HG02610 (cell line): ENCODE measurements around the gene GREB1.

ENCODE experiments used
- ATAC-seq: cut with Tn5 transposase; IDR thresholded peaks from one replicate; pipeline ENCODE4 v1.9.1; 2021; ENCODE audit warnings: mild to moderate bottlenecking, moderate library complexity; ENCODE audit not compliant: unreplicated experiment

Gene GREB1

DNA sequence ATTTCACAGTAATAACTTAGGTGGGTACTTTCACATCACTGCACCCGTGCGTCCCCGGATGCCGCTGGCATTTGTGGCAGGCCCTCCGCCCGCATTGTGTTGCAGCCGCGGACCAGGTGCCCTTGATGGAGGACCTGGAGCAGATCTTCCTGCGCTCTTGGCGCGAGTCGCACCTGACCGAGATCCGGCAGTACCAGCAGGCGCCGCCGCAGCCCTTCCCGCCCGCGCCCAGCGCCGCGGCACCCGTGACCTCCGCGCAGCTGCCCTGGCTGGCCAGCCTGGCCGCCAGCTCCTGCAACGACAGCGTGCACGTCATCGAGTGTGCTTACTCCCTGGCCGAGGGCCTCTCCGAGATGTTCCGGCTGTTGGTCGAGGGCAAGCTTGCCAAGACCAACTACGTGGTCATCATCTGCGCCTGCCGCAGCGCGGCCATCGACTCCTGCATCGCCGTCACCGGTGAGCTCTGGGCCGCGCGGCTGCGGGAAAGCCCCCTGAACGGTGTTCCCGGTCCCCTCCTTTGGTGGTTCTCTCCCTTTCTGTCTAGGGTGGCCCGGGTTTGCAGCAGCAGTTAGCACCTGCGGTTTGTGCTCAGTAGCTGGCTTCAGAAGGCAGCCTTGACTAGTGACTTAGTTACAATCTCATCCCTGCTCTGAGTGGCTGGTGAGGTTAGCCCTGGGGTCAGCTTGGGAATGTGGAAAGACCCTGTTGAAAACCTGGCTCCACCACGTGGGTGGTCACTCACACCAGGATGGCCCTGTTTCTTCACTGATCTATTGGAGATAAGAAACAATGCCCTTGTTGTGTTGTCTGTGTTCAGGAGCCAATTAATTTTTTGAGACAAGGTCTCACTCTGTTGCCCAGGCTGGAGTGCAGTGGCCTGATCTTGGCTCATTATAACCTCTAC is 59.1 kb downstream of the GREB1 start:
- ATAC-seq = no peak

DNA sequence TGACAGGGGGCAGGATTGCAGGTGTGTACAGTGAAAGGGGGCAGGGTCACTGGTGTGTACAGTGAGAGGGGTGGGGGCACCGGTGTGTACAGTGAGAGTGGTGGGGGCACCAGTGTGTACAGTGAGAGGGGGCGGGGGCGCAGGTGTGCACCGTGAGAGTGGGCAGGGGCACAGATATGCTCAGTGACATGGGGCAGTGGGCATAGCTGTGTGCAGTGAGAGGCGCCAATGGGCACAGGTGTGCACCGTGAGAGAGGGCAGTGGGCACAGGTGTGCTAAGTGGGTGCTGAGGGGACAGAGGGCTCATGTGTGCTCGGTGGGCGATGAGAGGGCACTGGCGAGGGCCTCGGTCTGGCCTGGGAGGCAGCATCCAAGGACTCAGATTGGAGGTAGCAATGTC is 63.0 kb downstream of the GREB1 start:
- no peak for ATAC-seq

DNA sequence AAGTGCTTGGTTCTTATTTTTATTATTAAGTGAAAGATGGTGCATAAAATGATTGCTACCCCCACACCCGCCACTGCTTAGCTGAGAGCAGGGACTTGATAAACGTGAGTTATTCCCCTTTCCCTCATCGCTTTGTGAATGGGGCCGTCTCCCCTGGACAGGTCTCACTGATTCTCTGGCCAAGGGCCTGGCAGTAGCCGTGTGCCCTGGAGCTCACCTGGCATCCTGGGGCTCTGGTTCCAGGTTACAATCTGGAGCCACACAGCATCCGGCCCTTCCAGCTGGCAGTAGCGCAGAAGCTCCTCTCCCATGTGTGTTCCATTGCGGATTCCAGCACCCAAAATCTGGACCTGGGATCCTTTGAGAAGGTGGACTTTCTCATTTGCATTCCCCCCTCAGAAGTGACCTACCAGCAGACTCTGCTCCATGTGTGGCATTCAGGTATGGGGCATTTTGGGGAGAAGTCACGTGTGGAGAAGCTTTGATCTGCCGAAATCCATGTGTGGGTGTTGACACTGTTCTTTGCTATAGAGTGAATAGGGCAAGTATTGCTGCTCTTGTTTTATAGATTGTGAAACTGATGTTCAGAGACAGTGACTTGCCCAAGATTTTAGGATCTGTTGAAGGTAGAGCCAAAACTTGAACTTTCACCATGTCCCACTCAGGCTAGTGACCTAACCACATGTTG is 63.8 kb downstream of the GREB1 start:
- ATAC-seq = no peak

DNA sequence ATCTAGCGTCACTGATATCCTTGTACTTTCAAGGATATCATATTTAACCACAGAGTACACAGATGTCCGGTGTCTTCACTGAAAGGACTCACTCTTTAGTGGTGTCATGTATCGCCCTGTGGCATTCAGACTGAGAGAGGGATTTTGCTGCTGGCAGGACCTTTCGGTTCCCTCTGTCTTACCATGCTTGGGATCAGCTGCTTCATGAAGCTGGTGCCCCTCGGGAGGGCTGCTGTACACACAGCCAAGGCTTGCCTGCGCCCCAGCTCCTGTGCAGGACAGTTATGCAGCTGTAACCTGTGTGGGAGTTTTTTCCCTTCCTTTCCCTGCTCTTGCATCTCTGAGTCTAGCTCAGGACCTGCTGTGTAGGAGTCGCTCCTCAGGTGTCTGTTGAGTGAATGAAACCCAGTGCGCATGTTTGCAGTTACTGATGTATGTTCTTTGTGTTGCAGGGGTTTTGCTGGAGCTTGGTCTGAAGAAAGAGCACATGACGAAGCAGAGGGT is 64.4 kb downstream of the GREB1 start:
- no peak for ATAC-seq

DNA sequence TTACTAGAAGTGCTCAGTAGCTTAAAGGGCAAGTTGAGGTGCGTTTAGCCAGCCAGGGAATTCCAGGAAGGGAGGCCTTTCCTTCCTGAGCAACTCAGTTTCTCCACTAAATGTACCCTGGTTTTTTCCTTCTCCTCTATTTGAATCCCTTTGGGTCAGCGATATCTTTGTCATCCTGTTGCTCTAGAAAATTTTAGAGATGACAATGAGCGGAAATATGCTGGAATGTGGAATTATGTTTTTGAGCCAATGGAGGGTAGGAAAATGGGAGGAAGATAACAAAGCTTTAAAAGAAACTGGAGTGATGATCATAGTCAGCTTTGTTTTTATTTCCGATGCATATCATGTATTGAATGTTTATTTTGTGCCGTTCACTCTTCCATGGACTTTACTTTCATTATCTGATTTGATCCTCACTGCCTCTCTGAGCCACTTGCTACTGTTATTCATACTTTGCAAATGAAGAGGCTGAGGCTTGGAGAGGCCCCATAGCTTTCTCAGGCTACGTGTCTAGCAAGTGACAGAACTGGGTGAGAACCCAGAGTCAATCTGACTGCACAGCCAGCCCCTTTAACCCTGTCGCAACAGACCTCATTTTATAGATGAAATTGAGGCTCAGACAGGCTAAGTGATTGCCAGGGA is 68.8 kb downstream of the GREB1 start:
- ATAC-seq = no peak

DNA sequence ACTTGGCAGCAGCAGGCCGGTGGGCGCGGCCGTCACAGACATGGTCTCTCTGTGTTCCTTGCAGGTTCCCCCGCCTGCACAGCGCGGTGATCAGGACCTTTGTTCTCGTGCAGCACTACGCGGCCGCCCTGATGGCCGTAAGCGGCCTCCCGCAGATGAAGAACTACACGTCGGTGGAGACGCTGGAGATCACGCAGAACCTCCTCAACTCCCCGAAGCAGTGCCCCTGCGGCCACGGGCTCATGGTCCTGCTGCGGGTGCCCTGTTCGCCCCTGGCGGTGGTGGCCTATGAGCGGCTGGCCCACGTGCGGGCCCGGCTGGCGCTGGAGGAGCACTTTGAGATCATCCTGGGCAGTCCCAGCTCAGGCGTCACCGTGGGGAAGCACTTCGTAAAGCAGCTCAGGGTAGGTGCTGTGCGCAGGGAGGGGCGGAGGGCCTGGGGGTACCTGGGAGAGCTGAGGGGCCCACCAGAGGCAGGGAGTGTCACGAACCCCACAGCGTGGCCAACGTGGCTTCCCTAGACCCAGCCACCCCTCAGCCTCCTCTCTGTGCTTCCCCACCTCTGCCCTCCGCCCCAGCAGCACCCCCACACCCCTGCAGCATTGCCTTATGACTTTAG is 76.9 kb downstream of the GREB1 start:
- ATAC-seq = no peak

DNA sequence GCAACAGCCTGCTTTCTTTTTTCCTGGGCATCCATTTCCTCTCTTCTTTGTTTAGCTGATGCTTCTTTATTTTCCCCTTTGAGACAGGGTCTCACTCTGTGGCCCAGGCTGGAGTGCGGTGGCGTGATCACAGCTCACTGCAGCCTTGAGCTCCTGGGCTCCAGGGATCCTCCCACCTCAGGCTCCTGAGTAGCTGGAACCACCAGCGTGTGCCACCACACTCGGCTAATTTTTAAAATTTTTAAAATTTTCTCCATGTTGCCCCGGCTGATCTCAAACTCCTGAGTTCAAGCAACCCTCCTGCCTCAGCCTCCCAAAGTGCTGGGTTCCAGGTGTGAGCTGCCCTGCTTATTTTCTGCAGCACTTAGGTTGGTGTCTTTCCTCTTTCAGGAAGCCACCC is 77.4 kb downstream of the GREB1 start:
- ATAC-seq = no peak

DNA sequence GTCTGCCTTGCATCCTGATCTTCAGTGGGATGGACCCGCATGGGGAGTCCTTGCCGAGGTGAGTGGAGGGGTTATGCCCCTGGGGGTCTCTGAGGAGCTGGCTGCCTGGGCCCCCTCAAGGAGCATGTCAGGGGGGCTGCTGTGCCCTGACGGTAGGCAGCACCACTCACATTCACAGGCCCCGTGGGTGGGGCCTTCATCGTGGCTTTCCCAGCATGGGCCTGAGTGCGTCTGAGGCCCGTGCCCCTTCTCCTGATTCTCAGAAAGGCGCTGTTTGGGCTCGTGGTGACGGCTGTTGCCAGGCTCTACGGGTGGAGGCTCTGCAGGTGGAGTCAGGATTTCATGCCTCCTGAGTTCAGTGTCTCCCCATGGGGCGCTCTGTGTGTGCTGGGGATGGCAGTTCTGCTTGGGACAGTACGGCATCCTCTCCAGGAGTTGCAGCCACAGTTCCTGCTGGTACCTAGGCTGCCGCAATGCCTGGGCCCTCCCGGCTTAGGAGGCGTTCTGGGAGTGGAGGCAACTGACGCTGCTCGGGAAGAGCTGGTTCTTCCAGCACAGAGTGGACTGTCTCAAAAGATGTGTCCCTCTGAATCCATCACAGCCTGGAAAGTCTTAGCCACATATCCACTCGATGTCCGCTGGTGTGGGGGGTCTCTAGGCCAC is 78.8 kb downstream of the GREB1 start:
- ATAC-seq = no peak

GRCh38 chr2:11613297-11613696 is 79.5 kb downstream of the GREB1 start:
- no peak for ATAC-seq

- no peak for ATAC-seq
These were observed 81.4 kb downstream of the GREB1 start for GRCh38 chr2:11615209-11615608.

DNA sequence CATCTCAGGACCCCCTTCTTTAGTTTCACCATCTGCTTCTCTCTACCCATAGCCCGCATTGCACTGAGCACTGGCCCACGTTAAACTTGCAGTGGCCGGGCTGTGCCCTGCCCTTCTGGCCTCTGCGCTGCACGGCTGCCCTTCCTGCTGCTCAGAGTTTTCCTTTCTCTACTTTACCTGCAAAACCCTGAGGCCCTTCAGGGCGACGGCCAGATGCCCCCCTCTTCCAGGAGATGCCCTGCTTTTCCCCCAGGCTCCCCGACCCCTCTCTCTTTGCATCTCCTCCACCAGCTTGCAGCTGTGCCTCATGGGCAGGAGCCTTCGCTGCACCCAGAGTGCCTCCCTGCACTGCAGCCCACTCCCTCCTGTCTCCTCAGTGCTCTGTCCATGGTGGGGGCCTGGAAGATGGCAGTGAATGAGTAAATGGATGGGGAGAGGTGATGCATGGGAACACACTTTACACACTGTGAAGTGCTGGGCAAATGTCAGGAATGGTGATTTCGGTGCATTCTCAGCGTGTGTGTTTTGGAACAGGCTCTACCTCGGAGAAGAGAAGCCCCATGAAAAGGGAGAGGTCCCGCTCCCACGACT is 82.3 kb downstream of the GREB1 start:
- no peak for ATAC-seq

GRCh38 chr2:11616851-11617415 is 83.1 kb downstream of the GREB1 start:
- no peak for ATAC-seq

DNA sequence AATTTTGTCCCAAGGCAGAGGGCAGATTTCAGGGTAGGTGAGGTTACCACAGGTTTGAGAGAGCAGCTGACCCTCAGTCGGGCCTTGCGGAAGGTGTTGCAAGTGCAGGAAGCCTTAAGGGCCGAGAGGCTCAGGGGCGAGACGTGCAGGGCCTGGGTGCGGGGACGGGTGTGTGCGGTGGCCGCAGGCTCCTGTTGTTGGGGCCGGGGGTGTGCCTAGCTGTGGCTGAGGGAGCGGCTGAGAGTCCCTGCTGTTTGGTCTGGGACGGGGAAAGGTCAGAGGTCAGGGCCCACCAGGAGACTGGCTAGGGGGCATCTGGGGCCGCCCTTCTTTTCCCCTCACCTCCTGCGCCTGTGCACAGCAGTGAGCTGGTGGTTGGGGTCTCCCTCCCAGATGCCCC is 83.7 kb downstream of the GREB1 start:
- no peak for ATAC-seq

DNA sequence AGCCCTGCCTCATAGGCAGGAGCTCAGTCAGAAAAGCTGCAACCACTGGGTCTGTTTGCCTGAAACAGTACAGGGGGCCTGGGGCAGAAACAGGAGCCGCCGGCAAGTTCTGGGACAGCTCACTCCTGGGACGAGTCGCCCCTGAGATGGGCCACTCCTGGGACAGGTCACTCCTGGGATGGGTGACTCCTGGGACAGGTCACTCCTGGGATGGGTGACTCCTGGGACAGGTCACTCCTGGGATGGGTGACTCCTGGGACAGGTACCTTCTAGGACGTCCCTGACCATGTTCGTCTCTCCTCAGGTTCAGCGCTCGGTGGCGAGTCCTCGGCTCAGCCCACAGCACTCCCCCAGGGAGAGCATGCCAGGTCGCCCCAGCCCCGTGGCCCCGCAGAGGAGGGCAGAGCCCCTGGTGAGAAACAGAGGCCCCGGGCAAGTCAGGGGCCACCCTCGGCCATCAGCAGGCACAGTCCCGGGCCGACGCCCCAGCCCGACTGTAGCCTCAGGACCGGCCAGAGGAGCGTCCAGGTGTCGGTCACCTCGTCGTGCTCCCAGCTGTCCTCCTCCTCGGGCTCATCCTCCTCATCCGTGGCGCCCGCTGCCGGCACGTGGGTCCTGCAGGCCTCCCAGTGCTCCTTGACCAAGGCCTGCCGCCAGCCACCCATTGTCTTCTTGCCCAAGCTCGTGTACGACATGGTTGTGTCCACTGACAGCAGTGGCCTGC is 84.3 kb downstream of the GREB1 start:
- ATAC-seq = no peak

GRCh38 chr2:11618708-11619062 is 84.8 kb downstream of the GREB1 start:
- ATAC-seq = no peak

DNA sequence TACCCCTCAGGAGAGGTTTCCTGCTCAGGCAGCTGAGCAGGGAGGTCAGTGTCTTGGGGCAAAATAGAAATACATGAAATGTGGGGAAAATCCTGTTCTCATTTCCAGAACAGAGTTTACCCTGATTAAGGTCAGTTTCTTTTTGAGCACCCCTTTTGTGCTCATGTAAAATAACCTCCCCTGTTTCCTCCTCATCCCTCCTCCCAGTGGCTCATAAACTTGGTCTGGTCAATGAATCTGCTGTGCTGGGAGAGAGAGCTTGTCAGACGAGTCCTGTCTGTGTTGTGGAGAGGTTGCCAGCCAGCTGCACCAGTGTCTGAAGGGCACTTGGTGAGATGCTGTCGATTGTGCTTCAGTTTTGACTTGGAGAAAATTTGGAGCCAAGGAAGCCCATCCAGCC is 87.6 kb downstream of the GREB1 start:
- ATAC-seq = no peak

DNA sequence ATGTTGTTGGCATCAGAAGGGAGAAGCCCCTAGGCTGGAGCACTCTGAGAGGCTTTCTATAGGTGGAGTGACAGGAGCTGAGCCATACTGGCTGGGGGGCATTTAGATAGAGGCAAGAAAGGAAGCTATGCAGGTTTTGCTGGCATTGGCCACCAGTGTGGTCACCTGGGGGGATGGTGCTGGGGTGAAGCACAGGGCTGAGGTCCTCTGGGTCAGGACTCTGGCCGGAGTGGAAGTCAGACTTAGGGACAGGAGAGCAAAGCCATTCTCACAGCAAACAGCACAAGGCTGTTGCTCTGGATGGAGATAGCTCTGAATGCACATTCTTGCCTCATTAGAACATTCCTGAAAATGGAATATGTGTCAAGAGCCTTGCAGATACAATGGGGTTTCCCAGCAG is 88.8 kb downstream of the GREB1 start:
- ATAC-seq = no peak

DNA sequence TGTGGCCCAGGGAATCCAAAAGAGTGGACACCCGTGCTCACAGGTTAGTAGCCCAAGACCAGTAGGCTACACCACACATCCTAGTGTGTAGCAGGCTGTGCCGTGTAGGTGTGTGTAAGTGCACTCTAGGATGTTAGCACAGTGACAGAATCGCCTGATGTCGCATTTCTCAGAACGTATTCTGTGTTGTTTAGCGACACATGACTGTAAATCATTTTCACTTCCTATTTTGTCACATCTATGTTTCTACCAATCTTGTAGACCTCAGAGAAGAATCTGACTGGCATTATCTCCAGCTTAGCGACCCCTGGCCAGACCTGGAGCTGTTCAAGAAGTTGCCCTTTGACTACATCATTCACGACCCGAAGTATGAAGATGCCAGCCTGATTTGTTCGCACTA is 91.0 kb downstream of the GREB1 start:
- ATAC-seq = no peak

GRCh38 chr2:11625671-11626070 is 91.8 kb downstream of the GREB1 start:
- no peak for ATAC-seq
